ENCODE data around the gene KRTAP12-2. TPM values are rescaled to one million over a fixed set of nuclear protein-coding genes. Genes with fewer than 3 reads are reported as not detected.
"Not testable (repeated sequence)": the region's sequence is repeated elsewhere in the genome, so short reads cannot be mapped to it uniquely, and the experiment has no call there.

The KRTAP12-2 gene
- total and polyA plus RNA-seq, 11 donors = not detected

- no peak overlapping the region for H3K4me3 ChIP-seq
- DNase-seq = no peak
- 54 to 72% (median 61%) methylated on average over 8 of the region's 8 CpGs for WGBS, 4 donors
- no peaks in the 10 kb centered on the region for H3K4me1 ChIP-seq
- TF ChIP-seq POLR2A (IDR thresholded peaks at IDR 0.05) = no peak
- TF ChIP-seq CTCF (IDR thresholded peaks at IDR 0.05) = no peak
- H3K36me3 ChIP-seq = no peaks in the 10 kb centered on the region
- intact Hi-C loops (cut with DNase I) = no loop called here
- no peak overlapping the region for H3K27ac ChIP-seq
- peaks cover 0 to 26% (median 11%) of the 10 kb centered on the region in 12 donors for H3K9me3 ChIP-seq
- no peak for ATAC-seq
- peaks cover 0 to 9% (median 0%) of the 10 kb centered on the region in 9 donors for H3K27me3 ChIP-seq
Measured at GRCh38 chr21:44647222-44647552, 19.5 kb downstream of the KRTAP12-2 start.

GRCh38 chr21:44646366-44647221 is 20.1 kb downstream of the KRTAP12-2 start, which contains the start of gene KRTAP10-11:
KRTAP10-11 (plus strand) TSS chr21:44646414; CDS start chr21:44646459, 45 bp downstream.
- H3K27me3 ChIP-seq; DNase-seq; H3K27ac ChIP-seq; ATAC-seq; H3K4me1 ChIP-seq; intact Hi-C loops (cut with DNase I); H3K4me3 ChIP-seq; H3K36me3 ChIP-seq: not testable (repeated sequence)
- 69 to 83% (median 74%) methylated on average over 13 to 21 of the region's 21 CpGs for WGBS, 4 donors
- H3K9me3 ChIP-seq = peaks cover 0 to 28% (median 11%) of the 10 kb centered on the region in 12 donors

GRCh38 chr21:44644878-44645277 is 21.8 kb downstream of the KRTAP12-2 start:
- no peaks in the 10 kb centered on the region for H3K4me1 ChIP-seq
- H3K27me3 ChIP-seq = peaks cover 0 to 13% (median 0%) of the 10 kb centered on the region in 9 donors
- H3K36me3 ChIP-seq = no peaks in the 10 kb centered on the region
- 45 to 94% (median 46%) methylated on average over 2 of the region's 2 CpGs for WGBS, 4 donors
- intact Hi-C loops (cut with DNase I) = no loop called here
- DNase-seq (no peak), ATAC-seq (no peak)
- peaks cover 0 to 37% (median 13%) of the 10 kb centered on the region in 12 donors for H3K9me3 ChIP-seq
- no peak overlapping the region for H3K4me3 ChIP-seq
- TF ChIP-seq POLR2A (IDR thresholded peaks at IDR 0.05) = no peak
- TF ChIP-seq CTCF (IDR thresholded peaks at IDR 0.05) = no peak
- H3K27ac ChIP-seq = no peak overlapping the region

- Histone ChIP-seq H3K36me3 (no peaks in the 10 kb centered on the region), H3K4me1 (no peaks in the 10 kb centered on the region), H3K27me3 (peaks cover 0 to 22% (median 0%) of the 10 kb centered on the region in 9 donors), H3K9me3 (peaks cover 0 to 37% (median 13%) of the 10 kb centered on the region in 12 donors), H3K4me3 (no peak overlapping the region), H3K27ac (no peak overlapping the region)
- DNase-seq (no peak), ATAC-seq (no peak)
- 66 to 81% (median 70%) methylated on average over 14 of the region's 14 CpGs for WGBS, 4 donors
- no peak for TF ChIP-seq POLR2A (IDR thresholded peaks at IDR 0.05)
- TF ChIP-seq CTCF (IDR thresholded peaks at IDR 0.05) = no peak
- intact Hi-C loops (cut with DNase I) = no loop called here
Measured at GRCh38 chr21:44643741-44644310, 22.9 kb downstream of the KRTAP12-2 start.
